Inflammatory macrophage treated with lipopolysaccharide for 1 hour (primary cell): ENCODE data around the gene ELF1.
A peak's percentile ranks its signal among the peaks of the same experiment; 100 is the strongest.
"Not testable (repeated sequence)": the region's sequence is repeated elsewhere in the genome, so short reads cannot be mapped to it uniquely, and the experiment has no call there.

ENCODE experiments used
- DNase-seq, 2 donors: peaks; one replicate each; pipeline ENCODE4 v3.0.0-alpha.2; 2020 to 2022

The ELF1 gene

DNA sequence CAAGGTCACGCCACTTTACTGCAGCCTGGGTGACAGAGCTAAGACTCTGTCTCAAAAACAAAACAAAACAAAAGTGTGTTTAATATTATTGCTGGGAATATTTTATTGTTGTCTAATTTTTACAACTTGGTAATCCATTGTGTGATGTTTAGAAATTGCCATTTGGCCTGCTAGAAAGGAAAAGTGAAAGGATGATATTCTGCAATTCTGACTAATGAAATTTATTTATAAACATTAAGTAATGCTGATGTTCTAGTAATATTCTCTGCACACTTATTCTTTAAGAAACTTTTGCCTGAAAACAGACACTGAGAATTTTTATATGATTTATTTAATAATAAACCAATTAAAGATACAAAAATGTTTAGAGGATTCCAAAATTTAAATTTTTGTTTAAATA, 87.4 kb downstream of the ELF1 start:
- DNase-seq: peak in 1 of 2 donors; percentile 22

- DNase-seq: not testable (repeated sequence)
These were observed 89.2 kb downstream of the ELF1 start for GRCh38 chr13:40929883-40930282.

- no peak for DNase-seq
These were observed 90.1 kb downstream of the ELF1 start for GRCh38 chr13:40928980-40929379.

GRCh38 chr13:40927929-40928328, 91.2 kb downstream of the ELF1 start:
- DNase-seq: no peak

DNA sequence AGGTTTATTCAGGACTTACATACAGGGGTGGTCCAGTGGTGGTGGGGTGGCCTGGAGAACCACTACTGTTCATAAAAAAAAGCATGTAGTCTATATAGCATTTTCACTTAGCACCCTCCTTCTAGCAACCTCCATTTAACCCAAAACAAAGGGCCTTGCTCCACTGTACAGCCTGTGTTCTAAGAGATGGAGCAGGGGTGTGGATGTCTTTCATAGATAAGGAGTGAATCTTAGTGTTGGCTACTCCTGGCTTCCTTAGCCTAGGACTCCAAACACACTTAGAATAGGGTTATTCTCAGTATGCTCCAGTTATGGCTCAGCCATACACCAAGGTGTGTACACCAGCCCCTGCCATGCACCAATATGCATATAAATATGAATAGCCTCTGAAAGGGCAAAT, 95.2 kb downstream of the ELF1 start:
- no peak for DNase-seq

DNA sequence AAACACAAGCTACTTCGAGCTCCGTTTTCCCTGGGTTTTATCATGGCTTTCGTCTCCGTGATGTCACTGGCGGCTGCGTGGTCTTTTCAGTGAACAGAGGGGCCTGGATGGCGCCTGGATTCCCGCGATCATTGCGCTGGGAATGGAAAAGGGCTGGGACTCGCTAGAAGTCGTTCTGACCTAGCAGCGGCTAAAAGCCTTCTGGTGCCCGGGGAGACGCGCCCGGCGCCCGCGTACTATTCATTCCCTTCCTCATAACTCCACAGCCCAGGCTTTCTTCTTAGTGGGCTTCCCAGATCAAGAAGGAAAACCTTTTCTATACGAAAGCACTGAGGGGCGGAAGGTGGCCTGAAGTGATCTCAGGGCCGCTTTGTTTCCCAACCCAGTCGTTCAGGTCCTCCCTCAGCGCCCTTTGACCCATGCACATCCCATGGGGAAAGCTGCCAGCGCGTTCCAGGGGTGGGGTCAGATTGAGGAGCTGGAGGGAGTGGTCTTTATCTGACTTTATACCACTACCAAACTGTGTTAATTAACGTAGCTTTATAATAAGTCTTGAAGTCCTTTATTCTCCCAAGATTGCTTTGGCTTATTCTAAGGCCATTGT, 96.6 kb downstream of the ELF1 start:
- no peak for DNase-seq

DNA sequence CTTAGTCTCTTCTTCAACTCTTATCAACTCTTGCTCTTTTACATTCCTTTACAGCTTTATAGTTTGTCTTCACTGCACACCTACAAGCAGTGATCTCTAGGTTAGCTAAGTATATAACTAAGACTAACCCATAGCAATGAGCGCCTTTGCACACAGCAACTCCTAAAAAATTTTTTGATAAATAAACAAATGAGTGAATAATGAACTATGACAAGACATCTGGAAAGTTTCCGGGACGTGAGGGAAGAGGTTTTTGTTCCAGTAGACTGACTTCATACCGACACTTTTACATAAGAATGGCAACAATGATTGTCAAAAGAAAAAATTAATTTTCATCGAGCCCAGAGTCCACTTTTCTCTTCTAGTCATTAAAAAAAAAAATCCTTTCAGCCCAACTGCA, 98.3 kb downstream of the ELF1 start:
- DNase-seq: no peak

DNA sequence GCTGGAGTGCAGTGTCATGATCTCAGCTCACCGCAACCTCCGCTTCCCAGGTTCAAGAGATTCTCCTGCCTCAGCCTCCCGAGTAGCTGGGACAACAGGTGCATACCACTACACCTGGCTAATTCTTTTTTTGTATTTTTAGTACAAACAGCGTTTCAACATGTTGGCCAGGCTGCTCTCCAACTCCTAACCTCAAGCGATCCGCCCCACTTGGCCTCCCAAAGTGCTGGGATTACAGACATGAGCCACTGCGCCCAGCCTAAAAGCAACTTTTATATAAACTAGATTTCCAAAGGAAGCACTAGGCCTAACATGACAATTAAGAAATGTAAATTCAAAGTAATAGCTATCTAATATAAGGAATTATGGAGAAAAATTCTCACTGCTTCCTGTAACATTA, 99.2 kb downstream of the ELF1 start:
- not testable (repeated sequence) for DNase-seq

DNA sequence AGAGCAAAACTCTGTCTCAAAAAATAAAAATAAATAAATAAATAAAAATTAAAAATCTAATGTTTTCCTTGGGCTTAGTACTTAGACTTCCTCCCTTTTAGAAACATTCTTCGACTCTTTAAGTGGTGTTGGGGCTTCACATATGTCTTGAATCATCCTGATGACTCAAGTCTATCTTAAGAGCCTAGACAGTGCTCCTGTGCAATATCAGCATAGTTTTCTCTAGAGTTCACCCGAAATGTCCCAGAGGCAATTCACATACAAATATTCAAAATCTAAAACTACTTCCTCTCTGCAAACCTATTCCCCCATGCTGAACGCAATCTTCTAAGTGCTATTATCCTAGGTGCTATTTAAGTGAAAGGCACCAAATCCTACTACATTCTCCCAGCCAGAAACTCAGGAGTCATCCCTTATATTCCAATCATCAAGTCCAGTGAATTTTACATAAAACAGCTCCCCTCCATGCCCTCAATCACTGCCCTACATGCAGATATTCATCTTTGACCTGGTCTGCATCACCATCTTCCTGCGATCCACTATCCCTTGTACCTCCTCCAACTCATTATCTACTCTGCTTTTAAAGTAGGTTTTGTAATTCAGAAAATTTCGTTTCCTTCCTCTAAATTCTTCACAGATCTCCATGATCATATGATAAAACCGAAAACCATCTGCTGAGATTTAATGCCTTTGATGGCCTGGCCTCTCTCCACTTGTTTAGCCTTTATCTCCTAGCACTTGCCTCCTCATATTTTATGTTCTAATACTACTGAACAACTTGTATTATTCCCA, 102.7 kb downstream of the ELF1 start:
- DNase-seq: no peak

DNA sequence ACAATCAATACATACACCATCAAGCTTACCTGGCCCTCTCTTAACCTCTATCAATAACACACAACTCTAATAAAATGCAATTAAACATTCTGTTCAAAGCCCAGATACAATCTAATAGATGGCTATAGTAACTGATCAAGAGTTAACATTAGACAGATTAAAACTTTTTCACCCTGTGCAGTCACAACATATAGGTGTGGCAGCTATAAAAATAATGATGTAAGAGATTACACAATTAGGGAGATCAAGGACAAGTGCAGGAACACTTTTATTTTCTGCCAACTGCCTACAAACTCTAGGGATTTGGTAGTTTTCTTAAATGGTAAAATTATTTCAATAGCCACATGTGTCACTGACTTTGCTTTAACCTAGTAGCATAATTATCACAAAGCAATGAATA, 104.3 kb downstream of the ELF1 start:
- DNase-seq: not testable (repeated sequence)

GRCh38 chr13:40911341-40911740, 107.8 kb downstream of the ELF1 start:
- DNase-seq: no peak

GRCh38 chr13:40910324-40911050, 108.6 kb downstream of the ELF1 start:
- DNase-seq: no peak

GRCh38 chr13:40909541-40910200, 109.4 kb downstream of the ELF1 start:
- DNase-seq: not testable (repeated sequence)

DNA sequence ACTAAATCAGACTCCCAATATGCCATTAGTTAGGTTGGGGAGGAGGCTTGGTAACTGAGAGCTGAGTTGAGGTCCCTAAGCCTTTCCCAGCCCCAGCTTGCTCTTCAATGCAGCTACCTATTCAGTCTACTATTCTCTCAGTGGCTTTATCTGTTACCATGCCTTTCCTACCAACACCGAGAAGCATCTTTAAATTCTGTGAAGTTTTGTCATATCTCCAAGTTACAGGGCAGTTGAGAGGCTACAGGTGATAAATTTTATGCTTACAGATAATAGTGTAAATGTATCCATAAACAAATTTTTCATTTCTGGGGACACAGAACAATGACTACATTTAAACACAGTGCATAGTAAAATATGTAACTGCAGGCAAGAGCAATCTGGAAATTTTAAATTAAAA, 110.6 kb downstream of the ELF1 start:
- no peak for DNase-seq

GRCh38 chr13:40901032-40901431, 118.1 kb downstream of the ELF1 start:
- DNase-seq: not testable (repeated sequence)

- not testable (repeated sequence) for DNase-seq
These were observed 118.5 kb downstream of the ELF1 start for GRCh38 chr13:40900568-40900967.

DNA sequence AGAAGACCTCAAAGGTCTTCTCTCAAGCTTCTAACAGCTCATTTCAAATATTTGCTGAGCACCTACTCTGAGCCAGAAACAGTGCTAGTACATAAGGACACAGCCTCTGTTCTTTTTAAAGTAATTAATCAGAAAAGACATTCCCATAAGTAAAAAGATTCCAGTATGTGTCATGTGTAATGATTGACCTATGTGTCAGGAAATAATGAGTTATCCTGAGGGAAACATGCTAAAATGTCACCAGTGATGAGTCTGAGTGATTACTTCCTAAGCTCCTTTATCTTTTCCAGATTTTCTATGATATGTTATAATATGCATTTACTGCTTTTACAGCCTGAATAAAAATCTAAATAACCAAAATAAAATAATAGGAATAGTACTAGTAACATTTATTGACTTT, 122.1 kb downstream of the ELF1 start:
- DNase-seq: no peak

DNA sequence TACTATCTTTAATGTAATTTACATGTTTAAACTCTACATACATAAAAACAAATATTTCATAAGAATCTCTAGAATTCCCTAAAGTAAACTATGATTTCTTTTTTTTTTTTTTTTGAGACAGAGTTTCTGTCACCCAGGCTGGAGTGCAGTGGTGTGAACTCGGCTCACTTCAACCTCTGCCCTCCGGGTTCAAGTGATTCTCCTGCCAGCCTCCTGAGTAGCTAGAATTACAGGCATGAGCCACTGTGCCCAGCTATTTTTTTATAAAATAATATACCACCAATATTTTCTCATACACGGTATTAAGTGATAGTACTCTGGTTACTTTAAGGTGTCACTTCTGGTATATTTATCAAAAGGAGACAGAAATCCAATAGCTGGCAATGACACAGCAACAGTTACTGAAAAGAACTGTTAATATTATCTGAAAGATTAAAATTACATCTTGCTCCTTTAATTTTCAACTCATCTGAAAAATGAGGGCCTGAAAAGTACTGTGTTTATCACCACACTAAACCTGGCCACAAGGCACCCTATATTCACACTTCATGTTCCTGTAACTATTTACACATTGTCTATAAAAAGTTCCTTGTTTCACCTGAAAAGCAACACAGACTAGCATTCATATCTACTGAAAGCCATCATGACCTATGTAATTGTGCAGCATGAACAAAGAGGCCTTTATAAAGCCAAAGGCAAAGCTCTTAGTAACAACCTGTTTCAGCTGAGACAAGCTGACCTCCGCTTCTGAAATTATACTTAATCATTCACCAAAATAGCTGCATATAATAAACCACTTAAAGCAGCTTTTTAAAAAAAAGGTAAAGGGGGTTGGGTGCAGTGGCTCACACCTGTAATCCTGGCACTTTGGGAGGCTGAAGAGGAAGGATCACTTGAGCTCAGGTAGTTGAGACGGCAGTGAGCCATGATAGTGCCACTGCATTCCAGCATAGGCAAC, 123.6 kb downstream of the ELF1 start:
- no peak for DNase-seq

GRCh38 chr13:40893573-40893972, 125.5 kb downstream of the ELF1 start:
- DNase-seq: not testable (repeated sequence)

GRCh38 chr13:40886017-40886416, 133.1 kb downstream of the ELF1 start:
- no peak for DNase-seq

GRCh38 chr13:40884175-40884574, 134.9 kb downstream of the ELF1 start:
- DNase-seq: not testable (repeated sequence)
